ENCODE measurements around the gene BTBD7.

Gene BTBD7

DNA sequence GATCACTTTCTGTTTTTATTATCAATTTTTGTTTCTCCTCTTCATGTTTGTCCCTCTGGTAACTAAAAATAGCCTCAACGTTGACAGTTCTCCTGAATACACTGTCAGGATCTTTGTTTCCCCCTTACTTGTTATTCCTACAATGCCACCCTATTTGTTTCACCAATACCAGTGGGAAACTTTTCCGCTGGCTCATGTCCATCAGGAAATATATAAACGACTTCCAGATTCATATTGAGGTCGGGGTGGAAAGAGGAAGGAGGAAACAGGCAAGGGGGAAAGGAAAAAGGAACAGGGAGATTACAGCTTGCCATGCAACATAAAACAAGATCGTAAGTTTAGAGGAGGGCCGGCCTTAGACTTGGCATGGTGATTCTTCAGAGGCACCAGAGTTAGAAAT lies 61.7 kb downstream of the BTBD7 start:
- Histone ChIP-seq H3K9me3 (ENCODE audit: control extremely low read depth in 1 of 5, control insufficient read depth in 4 of 5, insufficient read depth in 2 of 5, low read depth in 1 of 5, low read length in 4 of 5) (no peaks in the 10 kb centered on the region), H3K27me3 (replicated peaks in 2 of 5; ENCODE audit: control insufficient read depth in 4 of 5, insufficient read depth in 5 of 5, low read length in 4 of 5) (no peaks in the 10 kb centered on the region), H3K4me1 (ENCODE audit: control extremely low read depth in 1 of 4, control insufficient read depth in 4 of 4, insufficient read depth in 4 of 4, low read length in 3 of 4) (peaks cover 0 to 2% (median 0%) of the 10 kb centered on the region in 4 experiments), H3K36me3 (ENCODE audit: control insufficient read depth in 4 of 4, insufficient read depth in 4 of 4, low read length in 3 of 4) (peaks cover 2 to 14% (median 8%) of the 10 kb centered on the region in 4 experiments), H3K4me3 (ENCODE audit: control insufficient read depth in 1 of 7, extremely low read depth in 1 of 7, insufficient read depth in 4 of 7, low read depth in 2 of 7, low read length in 6 of 7) (no peak overlapping the region), H3K27ac (ENCODE audit: insufficient read depth in 1 of 2, low read depth in 1 of 2, low read length in 2 of 2, poor library complexity in 1 of 2, severe bottlenecking in 2 of 2) (no peak overlapping the region)
- no peak for DNase-seq
- ChIA-PET CTCF (no interaction called here), POLR2A (no interaction called here)
- 62% methylated on average over 5 of the region's 6 CpGs for WGBS (ENCODE audit: insufficient coverage)

DNA sequence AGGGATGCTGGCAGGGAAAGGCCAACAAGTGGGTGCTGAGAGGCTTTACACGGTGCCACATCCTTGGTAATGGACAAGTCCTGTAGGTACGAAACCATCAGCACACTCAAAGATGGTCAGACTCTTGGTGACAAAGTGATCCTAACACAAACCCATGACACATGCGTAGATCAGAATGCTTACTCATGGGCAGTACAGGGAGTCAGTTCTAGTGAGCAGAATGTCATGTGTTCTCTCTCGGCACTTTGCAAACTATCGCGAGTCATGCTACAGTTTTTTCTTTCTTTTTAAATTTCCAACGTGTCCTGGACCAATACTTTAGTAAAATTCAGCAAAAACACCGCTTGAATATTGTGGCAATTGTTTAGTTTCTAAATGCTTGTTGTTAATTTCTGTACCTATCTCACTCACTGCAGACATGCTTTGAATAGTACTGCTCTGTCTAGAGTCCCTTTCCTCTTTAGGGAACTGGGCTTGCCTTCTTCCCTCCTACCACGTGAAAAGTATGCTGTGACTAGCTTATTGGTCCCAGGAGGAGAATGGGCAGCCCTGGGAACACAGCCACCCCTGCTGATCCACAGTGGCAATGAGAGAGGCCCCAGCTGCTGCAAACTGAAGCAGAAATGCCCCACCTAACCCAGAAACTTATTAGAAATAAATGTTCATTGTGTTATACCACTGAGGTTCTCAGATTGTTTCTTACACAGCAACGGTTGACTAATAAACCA lies 63.3 kb downstream of the BTBD7 start:
- 92% methylated on average over 5 of the region's 10 CpGs for WGBS (ENCODE audit: insufficient coverage)
- ChIA-PET POLR2A (no interaction called here), CTCF (interaction anchor here (0.6 kb wide), 1 partner anchor 57 kb away, joined by 3 read pairs; no protein-coding TSS in a partner anchor)

DNA sequence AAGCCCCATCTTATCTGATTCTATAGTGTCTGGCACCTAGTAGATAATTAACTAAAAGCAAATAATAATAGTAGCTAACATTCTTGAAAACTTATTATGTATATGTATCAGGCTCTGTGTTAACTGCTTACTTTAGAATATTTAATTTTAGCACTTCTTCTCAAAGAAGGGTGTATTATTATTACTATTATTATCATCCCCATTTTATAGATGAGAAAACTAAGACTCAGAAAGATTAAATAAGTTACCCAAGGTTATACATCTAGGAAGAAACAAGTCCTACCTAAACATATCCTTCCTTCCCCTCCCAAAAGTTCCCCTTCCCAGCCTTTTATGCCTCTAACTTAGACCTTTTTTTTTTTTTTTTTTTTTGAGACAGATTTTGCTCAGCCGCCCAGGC lies 64.4 kb downstream of the BTBD7 start:
- ChIA-PET CTCF (no interaction called here), POLR2A (no interaction called here)

More for the DNA sequence above, 63.3 kb downstream of the BTBD7 start:
- Histone ChIP-seq H3K9me3 (ENCODE audit: control extremely low read depth in 1 of 5, control insufficient read depth in 4 of 5, insufficient read depth in 2 of 5, low read depth in 1 of 5, low read length in 4 of 5) (no peaks in the 10 kb centered on the region), H3K4me1 (ENCODE audit: control extremely low read depth in 1 of 4, control insufficient read depth in 4 of 4, insufficient read depth in 4 of 4, low read length in 3 of 4) (peaks cover 0 to 2% (median 0%) of the 10 kb centered on the region in 4 experiments), H3K4me3 (ENCODE audit: control insufficient read depth in 1 of 7, extremely low read depth in 1 of 7, insufficient read depth in 4 of 7, low read depth in 2 of 7, low read length in 6 of 7) (no peak overlapping the region), H3K27ac (ENCODE audit: insufficient read depth in 1 of 2, low read depth in 1 of 2, low read length in 2 of 2, poor library complexity in 1 of 2, severe bottlenecking in 2 of 2) (no peak overlapping the region), H3K27me3 (replicated peaks in 2 of 5; ENCODE audit: control insufficient read depth in 4 of 5, insufficient read depth in 5 of 5, low read length in 4 of 5) (no peaks in the 10 kb centered on the region), H3K36me3 (ENCODE audit: control insufficient read depth in 4 of 4, insufficient read depth in 4 of 4, low read length in 3 of 4) (peaks cover 2 to 11% (median 7%) of the 10 kb centered on the region in 4 experiments)
- peak in 2 of 3 donors; percentile 7 to 35 for DNase-seq

DNA sequence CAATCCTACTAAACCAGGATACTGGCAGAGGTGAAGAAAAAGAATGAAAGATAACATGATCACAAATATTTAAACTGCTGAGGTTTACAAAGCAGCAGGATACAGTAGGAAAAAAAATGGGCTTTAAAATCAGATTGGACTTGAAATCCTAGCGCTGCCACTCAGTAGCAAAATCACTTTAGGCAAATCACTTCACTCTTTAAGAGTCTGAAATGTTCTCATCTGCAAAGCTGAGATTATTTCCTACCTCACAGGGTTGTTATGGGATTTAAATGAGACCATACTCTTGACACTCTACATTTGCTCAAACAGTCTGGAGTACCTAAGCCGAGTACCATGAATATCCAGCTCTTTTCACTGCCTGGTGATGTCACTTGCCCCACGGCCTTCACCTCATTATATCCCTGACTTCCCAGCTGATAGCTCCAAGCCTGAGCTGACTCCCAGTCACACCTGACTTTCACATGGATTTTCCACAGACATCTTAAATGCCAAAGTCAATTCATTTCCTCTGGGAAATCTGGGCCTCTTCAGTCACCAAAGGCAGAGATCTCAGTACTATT lies 65.6 kb downstream of the BTBD7 start:
- H3K36me3 ChIP-seq (ENCODE audit: control insufficient read depth in 4 of 4, insufficient read depth in 4 of 4, low read length in 3 of 4) = peaks cover 4 to 18% (median 7%) of the 10 kb centered on the region in 4 experiments
- DNase-seq = no peak
- H3K9me3 ChIP-seq (ENCODE audit: control extremely low read depth in 1 of 5, control insufficient read depth in 4 of 5, insufficient read depth in 2 of 5, low read depth in 1 of 5, low read length in 4 of 5) = no peaks in the 10 kb centered on the region
- no peaks in the 10 kb centered on the region for H3K27me3 ChIP-seq (replicated peaks in 2 of 5; ENCODE audit: control insufficient read depth in 4 of 5, insufficient read depth in 5 of 5, low read length in 4 of 5)
- ChIA-PET CTCF (no interaction called here), POLR2A (no interaction called here)
- 100% methylated on average over 3 of the region's 3 CpGs for WGBS (ENCODE audit: insufficient coverage)
- H3K4me1 ChIP-seq (ENCODE audit: control extremely low read depth in 1 of 4, control insufficient read depth in 4 of 4, insufficient read depth in 4 of 4, low read length in 3 of 4) = peaks cover 0 to 2% (median 0%) of the 10 kb centered on the region in 4 experiments
- H3K27ac ChIP-seq (ENCODE audit: insufficient read depth in 1 of 2, low read depth in 1 of 2, low read length in 2 of 2, poor library complexity in 1 of 2, severe bottlenecking in 2 of 2) = no peak overlapping the region
- H3K4me3 ChIP-seq (ENCODE audit: control insufficient read depth in 1 of 7, extremely low read depth in 1 of 7, insufficient read depth in 4 of 7, low read depth in 2 of 7, low read length in 6 of 7) = no peak overlapping the region

More for the DNA sequence above, 64.4 kb downstream of the BTBD7 start:
- peaks cover 4 to 9% (median 6%) of the 10 kb centered on the region in 4 experiments for H3K36me3 ChIP-seq (ENCODE audit: control insufficient read depth in 4 of 4, insufficient read depth in 4 of 4, low read length in 3 of 4)
- H3K27ac ChIP-seq (ENCODE audit: insufficient read depth in 1 of 2, low read depth in 1 of 2, low read length in 2 of 2, poor library complexity in 1 of 2, severe bottlenecking in 2 of 2) = no peak overlapping the region
- H3K4me3 ChIP-seq (ENCODE audit: control insufficient read depth in 1 of 7, extremely low read depth in 1 of 7, insufficient read depth in 4 of 7, low read depth in 2 of 7, low read length in 6 of 7) = no peak overlapping the region
- no peaks in the 10 kb centered on the region for H3K9me3 ChIP-seq (ENCODE audit: control extremely low read depth in 1 of 5, control insufficient read depth in 4 of 5, insufficient read depth in 2 of 5, low read depth in 1 of 5, low read length in 4 of 5)
- H3K4me1 ChIP-seq (ENCODE audit: control extremely low read depth in 1 of 4, control insufficient read depth in 4 of 4, insufficient read depth in 4 of 4, low read length in 3 of 4) = peaks cover 0 to 2% (median 0%) of the 10 kb centered on the region in 4 experiments
- 100% methylated on average over 1 of the region's 1 CpG for WGBS (ENCODE audit: insufficient coverage)
- no peak for DNase-seq
- H3K27me3 ChIP-seq (replicated peaks in 2 of 5; ENCODE audit: control insufficient read depth in 4 of 5, insufficient read depth in 5 of 5, low read length in 4 of 5) = no peaks in the 10 kb centered on the region

DNA sequence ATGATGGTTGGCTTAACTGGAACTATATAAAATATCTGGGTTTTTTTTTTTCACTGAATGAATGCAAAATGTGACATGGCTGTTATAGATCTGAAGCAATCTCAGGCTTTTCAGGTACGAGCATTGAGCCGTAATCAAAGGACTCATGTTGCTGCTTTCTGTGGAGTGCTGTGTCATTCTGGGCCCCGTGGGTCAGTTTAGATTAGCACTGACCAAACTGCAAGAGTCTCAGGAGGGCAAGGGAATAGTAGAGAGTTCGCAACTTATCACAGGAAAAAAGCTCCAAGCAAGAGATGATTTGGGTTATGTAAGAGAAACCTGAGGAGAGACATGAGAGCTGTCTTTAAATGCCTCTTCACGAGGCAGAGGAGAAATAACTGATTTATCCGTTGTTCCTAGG lies 66.7 kb downstream of the BTBD7 start:
- H3K27ac ChIP-seq (ENCODE audit: insufficient read depth in 1 of 2, low read depth in 1 of 2, low read length in 2 of 2, poor library complexity in 1 of 2, severe bottlenecking in 2 of 2) = no peak overlapping the region
- DNase-seq = no peak
- WGBS (ENCODE audit: insufficient coverage) = 94% methylated on average over 3 of the region's 6 CpGs
- POLR2A ChIA-PET = no interaction called here
- H3K4me1 ChIP-seq (ENCODE audit: control extremely low read depth in 1 of 4, control insufficient read depth in 4 of 4, insufficient read depth in 4 of 4, low read length in 3 of 4) = peaks cover 0 to 2% (median 0%) of the 10 kb centered on the region in 4 experiments
- no peaks in the 10 kb centered on the region for H3K27me3 ChIP-seq (replicated peaks in 2 of 5; ENCODE audit: control insufficient read depth in 4 of 5, insufficient read depth in 5 of 5, low read length in 4 of 5)
- CTCF ChIA-PET = interaction anchor here (0.7 kb wide), 1 partner anchor 134 kb away, joined by 4 read pairs; no protein-coding TSS in a partner anchor
- H3K36me3 ChIP-seq (ENCODE audit: control insufficient read depth in 4 of 4, insufficient read depth in 4 of 4, low read length in 3 of 4) = peaks cover 6 to 24% (median 12%) of the 10 kb centered on the region in 4 experiments
- no peak overlapping the region for H3K4me3 ChIP-seq (ENCODE audit: control insufficient read depth in 1 of 7, extremely low read depth in 1 of 7, insufficient read depth in 4 of 7, low read depth in 2 of 7, low read length in 6 of 7)
- H3K9me3 ChIP-seq (ENCODE audit: control extremely low read depth in 1 of 5, control insufficient read depth in 4 of 5, insufficient read depth in 2 of 5, low read depth in 1 of 5, low read length in 4 of 5) = no peaks in the 10 kb centered on the region

DNA sequence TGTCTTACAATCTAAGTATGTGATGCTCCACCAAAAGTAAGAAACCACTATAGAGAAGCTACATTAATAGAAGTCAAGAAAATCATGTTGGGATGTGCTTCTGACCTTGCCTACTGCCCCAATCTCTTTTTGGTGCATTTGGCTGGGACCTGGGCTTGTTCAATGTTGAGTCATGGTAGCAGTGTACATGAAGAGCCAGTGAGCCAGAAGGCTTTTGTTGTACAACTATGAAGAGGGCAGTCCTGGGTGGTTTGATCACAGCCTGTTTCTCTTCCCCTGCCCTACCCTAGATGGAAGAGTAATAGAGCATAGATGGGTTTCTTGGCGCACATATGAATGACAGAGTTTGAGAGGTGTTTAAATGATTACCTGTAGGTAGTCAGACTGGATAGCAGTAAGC lies 69.4 kb downstream of the BTBD7 start:
- CTCF ChIA-PET = no interaction called here
- Histone ChIP-seq H3K4me3 (ENCODE audit: control insufficient read depth in 1 of 7, extremely low read depth in 1 of 7, insufficient read depth in 4 of 7, low read depth in 2 of 7, low read length in 6 of 7) (no peak overlapping the region), H3K9me3 (ENCODE audit: control extremely low read depth in 1 of 5, control insufficient read depth in 4 of 5, insufficient read depth in 2 of 5, low read depth in 1 of 5, low read length in 4 of 5) (no peaks in the 10 kb centered on the region), H3K4me1 (ENCODE audit: control extremely low read depth in 1 of 4, control insufficient read depth in 4 of 4, insufficient read depth in 4 of 4, low read length in 3 of 4) (no peaks in the 10 kb centered on the region), H3K27me3 (replicated peaks in 2 of 5; ENCODE audit: control insufficient read depth in 4 of 5, insufficient read depth in 5 of 5, low read length in 4 of 5) (no peaks in the 10 kb centered on the region), H3K27ac (ENCODE audit: insufficient read depth in 1 of 2, low read depth in 1 of 2, low read length in 2 of 2, poor library complexity in 1 of 2, severe bottlenecking in 2 of 2) (no peak overlapping the region), H3K36me3 (ENCODE audit: control insufficient read depth in 4 of 4, insufficient read depth in 4 of 4, low read length in 3 of 4) (peaks cover 6 to 28% (median 16%) of the 10 kb centered on the region in 4 experiments)
- POLR2A ChIA-PET = no interaction called here
- no peak for DNase-seq
- WGBS (ENCODE audit: insufficient coverage) = 100% methylated on average over 1 of the region's 1 CpG

DNA sequence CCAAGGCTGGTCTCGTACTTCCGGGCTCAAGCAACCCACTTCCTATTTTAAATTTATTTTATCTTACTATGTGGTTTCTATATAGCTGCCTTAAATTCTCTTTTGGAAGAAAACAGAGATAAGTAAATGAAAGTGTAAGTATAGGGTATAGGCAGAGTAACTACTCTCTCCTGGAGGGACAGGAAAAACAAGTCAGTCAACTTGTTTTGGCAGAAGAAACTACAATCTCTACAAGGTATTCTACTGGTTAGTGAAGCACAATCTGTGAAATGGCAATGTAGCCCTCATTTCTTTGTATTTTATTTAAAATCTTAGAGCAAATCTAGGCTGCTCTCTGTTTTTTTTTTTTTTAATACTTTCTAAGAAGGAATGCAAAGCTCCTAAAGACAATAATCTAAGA lies 70.4 kb downstream of the BTBD7 start:
- ChIA-PET POLR2A (no interaction called here), CTCF (interaction anchor here (0.9 kb wide), 1 partner anchor 9 kb away, joined by 3 read pairs; no protein-coding TSS in a partner anchor)
- Histone ChIP-seq H3K36me3 (ENCODE audit: control insufficient read depth in 4 of 4, insufficient read depth in 4 of 4, low read length in 3 of 4) (peaks cover 6 to 30% (median 17%) of the 10 kb centered on the region in 4 experiments), H3K27ac (ENCODE audit: insufficient read depth in 1 of 2, low read depth in 1 of 2, low read length in 2 of 2, poor library complexity in 1 of 2, severe bottlenecking in 2 of 2) (no peak overlapping the region), H3K4me1 (ENCODE audit: control extremely low read depth in 1 of 4, control insufficient read depth in 4 of 4, insufficient read depth in 4 of 4, low read length in 3 of 4) (no peaks in the 10 kb centered on the region), H3K4me3 (ENCODE audit: control insufficient read depth in 1 of 7, extremely low read depth in 1 of 7, insufficient read depth in 4 of 7, low read depth in 2 of 7, low read length in 6 of 7) (no peak overlapping the region), H3K27me3 (replicated peaks in 2 of 5; ENCODE audit: control insufficient read depth in 4 of 5, insufficient read depth in 5 of 5, low read length in 4 of 5) (no peaks in the 10 kb centered on the region), H3K9me3 (ENCODE audit: control extremely low read depth in 1 of 5, control insufficient read depth in 4 of 5, insufficient read depth in 2 of 5, low read depth in 1 of 5, low read length in 4 of 5) (no peaks in the 10 kb centered on the region)
- WGBS (ENCODE audit: insufficient coverage) = no CpG with 5 or more reads among the region's 2 CpGs
- no peak for DNase-seq

Data from common myeloid progenitor, CD34-positive (primary cell).